ENCODE measurements around the gene CTAGE15. TPM values are rescaled to one million over a fixed set of nuclear protein-coding genes. Genes with fewer than 3 reads are reported as not detected.

CTAGE15 gene
- total RNA-seq, 1 donor from 2014 or later = 2.9 TPM

Other genes with a start within 250 kb of the CTAGE15 start
- gene FAM131B, start 209.1 kb upstream of the CTAGE15 start, total RNA-seq = 0.57 TPM
- gene ZYX, start 190.5 kb upstream of the CTAGE15 start, total RNA-seq = 169 TPM
- gene EPHA1, start 162.9 kb upstream of the CTAGE15 start, total RNA-seq = 24.9 TPM
- 0.55 TPM for gene TAS2R60, start 128.3 kb upstream of the CTAGE15 start, total RNA-seq
- not detected for gene TAS2R41, start 93.9 kb upstream of the CTAGE15 start, total RNA-seq
- 14.3 TPM for gene TCAF2, start 49.2 kb downstream of the CTAGE15 start, total RNA-seq
- 3.1 TPM for gene CTAGE6, start 185.9 kb downstream of the CTAGE15 start, total RNA-seq